ENCODE data around the gene ULK3.

The ULK3 gene

DNA sequence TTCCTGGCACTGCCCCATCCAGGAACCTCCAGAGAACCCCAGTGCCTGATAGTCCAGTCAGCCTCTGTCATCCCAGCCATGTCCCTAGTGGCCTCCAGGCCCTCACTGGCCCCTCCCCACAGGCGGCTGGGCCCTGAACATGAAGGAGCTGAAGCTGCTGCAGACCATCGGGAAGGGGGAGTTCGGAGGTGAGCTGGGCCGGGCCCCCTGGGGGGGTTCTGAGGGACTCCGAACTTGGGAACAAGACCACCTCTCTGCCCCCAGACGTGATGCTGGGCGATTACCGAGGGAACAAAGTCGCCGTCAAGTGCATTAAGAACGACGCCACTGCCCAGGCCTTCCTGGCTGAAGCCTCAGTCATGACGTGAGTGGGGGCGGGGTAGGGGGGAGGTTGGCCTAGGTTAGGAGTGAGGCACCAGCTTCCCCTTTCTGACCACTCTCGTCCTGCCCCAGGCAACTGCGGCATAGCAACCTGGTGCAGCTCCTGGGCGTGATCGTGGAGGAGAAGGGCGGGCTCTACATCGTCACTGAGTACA lies 42.3 kb downstream of the ULK3 start:
- DNase-seq (ENCODE audit: low spot score): no peak
- TF ChIP-seq, protein P1, sequence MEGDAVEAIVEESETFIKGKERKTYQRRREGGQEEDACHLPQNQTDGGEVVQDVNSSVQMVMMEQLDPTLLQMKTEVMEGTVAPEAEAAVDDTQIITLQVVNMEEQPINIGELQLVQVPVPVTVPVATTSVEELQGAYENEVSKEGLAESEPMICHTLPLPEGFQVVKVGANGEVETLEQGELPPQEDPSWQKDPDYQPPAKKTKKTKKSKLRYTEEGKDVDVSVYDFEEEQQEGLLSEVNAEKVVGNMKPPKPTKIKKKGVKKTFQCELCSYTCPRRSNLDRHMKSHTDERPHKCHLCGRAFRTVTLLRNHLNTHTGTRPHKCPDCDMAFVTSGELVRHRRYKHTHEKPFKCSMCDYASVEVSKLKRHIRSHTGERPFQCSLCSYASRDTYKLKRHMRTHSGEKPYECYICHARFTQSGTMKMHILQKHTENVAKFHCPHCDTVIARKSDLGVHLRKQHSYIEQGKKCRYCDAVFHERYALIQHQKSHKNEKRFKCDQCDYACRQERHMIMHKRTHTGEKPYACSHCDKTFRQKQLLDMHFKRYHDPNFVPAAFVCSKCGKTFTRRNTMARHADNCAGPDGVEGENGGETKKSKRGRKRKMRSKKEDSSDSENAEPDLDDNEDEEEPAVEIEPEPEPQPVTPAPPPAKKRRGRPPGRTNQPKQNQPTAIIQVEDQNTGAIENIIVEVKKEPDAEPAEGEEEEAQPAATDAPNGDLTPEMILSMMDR (IDR thresholded peaks at IDR 0.05; ENCODE audit: extremely low read depth, missing control alignments): no peak

DNA sequence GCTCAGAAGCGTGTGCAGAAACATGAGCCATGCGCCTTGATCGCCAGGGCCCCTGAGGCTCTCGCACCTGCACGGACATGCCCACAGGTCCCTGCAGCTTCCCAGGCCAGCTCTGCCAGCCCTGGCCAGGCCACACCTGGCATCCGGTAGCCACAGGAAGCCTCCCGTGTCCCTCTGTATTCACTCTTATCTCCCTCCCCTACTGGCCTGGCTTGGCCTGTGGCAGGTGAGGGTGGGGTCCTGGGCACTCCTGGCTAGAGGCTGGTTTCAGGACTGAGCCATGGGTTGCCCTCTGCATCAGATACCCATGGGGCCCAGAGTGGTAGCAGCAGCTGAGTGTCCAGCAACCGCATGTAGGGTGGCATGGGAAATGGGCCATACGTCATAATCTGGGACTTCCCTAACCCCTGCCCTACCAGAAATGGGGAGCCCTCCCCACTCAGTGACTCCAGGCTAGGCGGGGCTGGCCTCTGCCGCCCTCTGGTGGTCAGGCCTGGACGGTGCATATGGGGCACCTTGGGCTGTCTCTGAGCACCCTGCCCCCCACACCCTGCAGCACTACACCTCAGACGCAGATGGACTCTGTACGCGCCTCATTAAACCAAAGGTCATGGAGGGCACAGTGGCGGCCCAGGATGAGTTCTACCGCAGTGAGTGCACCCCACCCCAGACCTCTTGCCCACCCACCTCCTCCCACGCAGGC lies 42.9 kb downstream of the ULK3 start:
- DNase-seq (ENCODE audit: low spot score): peak; percentile 95
- TF ChIP-seq, protein P1 (IDR thresholded peaks at IDR 0.05; ENCODE audit: extremely low read depth, missing control alignments): peak; percentile 99

DNA sequence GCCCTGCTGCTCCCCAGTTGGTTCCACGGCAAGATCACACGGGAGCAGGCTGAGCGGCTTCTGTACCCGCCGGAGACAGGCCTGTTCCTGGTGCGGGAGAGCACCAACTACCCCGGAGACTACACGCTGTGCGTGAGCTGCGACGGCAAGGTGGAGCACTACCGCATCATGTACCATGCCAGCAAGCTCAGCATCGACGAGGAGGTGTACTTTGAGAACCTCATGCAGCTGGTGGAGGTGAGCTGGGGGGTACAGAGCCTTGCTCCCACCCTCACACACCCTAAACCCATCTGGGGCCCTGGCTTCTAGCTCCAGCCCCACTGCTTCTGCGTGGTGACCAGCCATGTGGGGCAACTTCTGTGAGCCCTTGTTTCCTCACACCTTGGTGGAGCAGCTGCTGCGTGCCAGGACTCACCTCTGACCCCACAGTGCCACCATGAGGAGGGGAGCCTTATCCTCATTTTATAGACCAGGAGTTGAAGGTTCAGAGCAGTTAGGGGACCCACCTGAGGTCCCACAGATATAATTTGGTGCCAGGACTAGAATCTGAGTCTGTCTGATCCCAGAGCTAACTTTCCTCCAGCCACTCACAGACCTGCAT lies 43.6 kb downstream of the ULK3 start:
- TF ChIP-seq, protein P1 (IDR thresholded peaks at IDR 0.05; ENCODE audit: extremely low read depth, missing control alignments): no peak
- DNase-seq (ENCODE audit: low spot score): no peak

DNA sequence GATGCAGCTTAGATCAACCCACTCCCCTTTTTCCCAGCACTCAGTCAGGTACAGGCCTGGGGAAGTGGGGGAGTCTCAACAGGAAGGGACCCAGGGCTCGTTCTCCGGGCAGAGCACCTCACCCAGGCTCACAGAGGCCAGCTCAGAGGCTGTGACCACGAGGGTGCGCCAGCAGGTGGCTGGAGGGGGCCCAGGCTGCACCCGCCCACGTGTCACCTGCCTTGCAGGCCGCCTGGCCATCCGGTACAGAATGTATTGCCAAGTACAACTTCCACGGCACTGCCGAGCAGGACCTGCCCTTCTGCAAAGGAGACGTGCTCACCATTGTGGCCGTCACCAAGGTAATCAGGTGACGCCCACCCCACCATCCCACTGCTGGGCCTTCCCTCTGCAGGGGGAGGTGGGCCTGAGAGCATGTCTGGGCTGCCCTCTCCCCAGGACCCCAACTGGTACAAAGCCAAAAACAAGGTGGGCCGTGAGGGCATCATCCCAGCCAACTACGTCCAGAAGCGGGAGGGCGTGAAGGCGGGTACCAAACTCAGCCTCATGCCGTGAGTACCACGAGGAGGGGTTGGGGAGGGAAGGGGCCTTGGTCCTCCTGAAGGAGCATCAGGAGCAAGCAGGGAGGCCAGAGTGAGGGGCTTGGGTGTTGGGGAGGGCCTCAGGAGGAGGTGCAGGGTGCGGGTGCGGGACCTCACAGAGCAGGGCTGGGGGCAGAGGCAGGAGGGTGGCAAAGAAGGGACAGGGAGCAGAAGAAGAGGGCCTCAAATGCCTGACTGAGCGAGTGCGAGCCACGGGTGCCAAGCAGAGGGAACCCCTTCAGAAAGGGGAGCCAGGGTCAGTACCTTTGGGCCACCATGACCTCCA lies 44.3 kb downstream of the ULK3 start:
- DNase-seq (ENCODE audit: low spot score): peak; percentile 82
- TF ChIP-seq, protein P1 (IDR thresholded peaks at IDR 0.05; ENCODE audit: extremely low read depth, missing control alignments): peak; percentile 31

DNA sequence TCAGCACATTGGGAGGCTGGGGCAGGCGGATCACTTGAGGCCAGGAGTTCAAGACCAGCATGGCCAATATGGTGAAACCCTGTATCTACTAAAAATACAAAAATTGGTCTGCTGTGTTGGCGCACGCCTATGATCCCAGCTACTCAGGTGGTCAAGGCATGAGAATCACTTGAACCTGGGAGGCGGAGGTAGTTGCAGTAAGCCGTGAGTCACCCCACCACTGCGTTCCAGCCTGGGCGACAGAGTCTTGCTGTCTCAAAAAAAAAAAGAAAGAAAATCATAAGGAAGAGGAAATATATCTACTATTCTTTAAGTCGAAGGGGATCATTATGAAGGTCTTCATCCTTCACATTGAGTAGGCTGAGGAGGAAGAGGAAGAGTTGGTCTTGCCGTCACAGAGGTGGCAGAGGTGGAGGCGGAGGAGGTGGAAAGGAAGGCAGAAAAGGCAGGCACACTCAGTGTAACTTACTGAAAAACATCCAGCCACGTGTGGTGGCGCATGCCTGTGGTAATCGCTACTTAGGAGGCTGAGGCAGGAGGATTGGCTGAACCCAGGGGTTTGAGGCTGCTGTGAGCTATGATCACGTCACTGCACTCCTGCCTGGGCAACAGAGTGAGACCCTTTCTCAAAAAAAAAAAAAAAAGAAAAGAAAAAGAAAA lies 46.9 kb downstream of the ULK3 start:
- no peak for DNase-seq (ENCODE audit: low spot score)
- TF ChIP-seq, protein P1 (IDR thresholded peaks at IDR 0.05; ENCODE audit: extremely low read depth, missing control alignments): no peak

DNA sequence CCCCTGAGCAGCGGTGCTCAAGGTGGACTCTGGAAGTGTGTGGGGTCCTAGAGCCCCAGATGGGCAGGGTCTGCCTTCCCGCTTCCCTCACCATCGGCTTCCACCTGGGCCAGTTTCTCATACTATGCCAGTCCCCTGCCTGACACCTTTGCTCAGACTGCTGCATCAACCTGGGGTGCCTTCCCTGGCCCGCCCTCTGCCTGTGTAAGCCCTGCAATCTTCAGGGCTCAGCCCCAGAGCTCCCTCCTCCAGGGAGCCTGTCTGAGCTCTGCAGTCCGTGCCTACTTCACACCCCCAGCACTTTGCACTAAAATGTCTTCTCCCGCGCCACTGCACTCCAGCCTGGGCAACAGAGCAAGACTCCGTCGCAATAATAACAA lies 48.0 kb downstream of the ULK3 start:
- TF ChIP-seq, protein P1 (IDR thresholded peaks at IDR 0.05; ENCODE audit: extremely low read depth, missing control alignments): no peak
- DNase-seq (ENCODE audit: low spot score): no peak

Measured in GM20000 (cell line).